ENCODE results near the gene PCDHB15. TPM values are rescaled to one million over a fixed set of nuclear protein-coding genes. Genes with fewer than 3 reads are reported as not detected.

The PCDHB15 gene
- total RNA-seq, 2 experiments from 2014 or later, result not detected

Other genes starting within 250 kb of the PCDHB15 start
- not detected for gene PCDHB1, start 194.0 kb upstream of the PCDHB15 start, total RNA-seq
- not detected for gene PCDHB2, start 150.8 kb upstream of the PCDHB15 start, total RNA-seq
- gene PCDHB3, start 144.9 kb upstream of the PCDHB15 start, total RNA-seq, result not detected
- not detected for gene PCDHB4, start 123.6 kb upstream of the PCDHB15 start, total RNA-seq
- gene PCDHB5, start 110.2 kb upstream of the PCDHB15 start, total RNA-seq, result not detected
- not detected for gene PCDHB6, start 95.3 kb upstream of the PCDHB15 start, total RNA-seq
- not detected for gene PCDHB7, start 72.8 kb upstream of the PCDHB15 start, total RNA-seq
- not detected for gene PCDHB8, start 67.6 kb upstream of the PCDHB15 start, total RNA-seq
- gene PCDHB16, start 63.0 kb upstream of the PCDHB15 start, total RNA-seq, result not detected
- gene PCDHB9, start 58.2 kb upstream of the PCDHB15 start, total RNA-seq, result not detected
- not detected for gene PCDHB10, start 53.0 kb upstream of the PCDHB15 start, total RNA-seq
- gene PCDHB11, start 45.8 kb upstream of the PCDHB15 start, total RNA-seq, result not detected
- gene PCDHB12, start 36.7 kb upstream of the PCDHB15 start, total RNA-seq, result not detected
- not detected for gene PCDHB13, start 31.5 kb upstream of the PCDHB15 start, total RNA-seq
- not detected for gene PCDHB14, start 22.1 kb upstream of the PCDHB15 start, total RNA-seq
- gene SLC25A2, start 58.7 kb downstream of the PCDHB15 start, total RNA-seq, result under 1 TPM in 1 of 2 experiments, not detected in 1; 0.21 TPM
- 10 to 100 TPM; 60.4 to 60.5 TPM for gene TAF7, start 75.4 kb downstream of the PCDHB15 start, total RNA-seq
- not detected for gene PCDHGA1, start 85.1 kb downstream of the PCDHB15 start, total RNA-seq
- not detected for gene PCDHGA2, start 93.4 kb downstream of the PCDHB15 start, total RNA-seq
- gene PCDHGA3, start 98.4 kb downstream of the PCDHB15 start, total RNA-seq, result not detected
- not detected for gene PCDHGB1, start 104.7 kb downstream of the PCDHB15 start, total RNA-seq
- gene PCDHGA4, start 109.6 kb downstream of the PCDHB15 start, total RNA-seq, result under 1 TPM in 1 of 2 experiments, not detected in 1; 0.12 TPM
- under 1 TPM in 1 of 2 experiments, not detected in 1; 0.10 TPM for gene PCDHGB2, start 114.6 kb downstream of the PCDHB15 start, total RNA-seq
- under 1 TPM in 1 of 2 experiments, not detected in 1; 0.06 TPM for gene PCDHGA5, start 118.8 kb downstream of the PCDHB15 start, total RNA-seq
- gene PCDHGB3, start 124.8 kb downstream of the PCDHB15 start, total RNA-seq, result not detected
- under 1 TPM; 0.08 TPM for gene PCDHGA6, start 128.5 kb downstream of the PCDHB15 start, total RNA-seq
- not detected for gene PCDHGA7, start 137.3 kb downstream of the PCDHB15 start, total RNA-seq
- gene PCDHGB4, start 142.3 kb downstream of the PCDHB15 start, total RNA-seq, result not detected
- not detected for gene PCDHGA8, start 147.2 kb downstream of the PCDHB15 start, total RNA-seq
- under 1 TPM; 0.16 to 0.26 TPM for gene PCDHGB5, start 152.6 kb downstream of the PCDHB15 start, total RNA-seq
- not detected for gene PCDHGA9, start 157.4 kb downstream of the PCDHB15 start, total RNA-seq
- gene PCDHGB6, start 162.6 kb downstream of the PCDHB15 start, total RNA-seq, result not detected
- gene PCDHGA10, start 167.6 kb downstream of the PCDHB15 start, total RNA-seq, result under 1 TPM in 1 of 2 experiments, not detected in 1; 0.06 TPM
- not detected for gene PCDHGB7, start 172.3 kb downstream of the PCDHB15 start, total RNA-seq
- gene PCDHGA11, start 175.7 kb downstream of the PCDHB15 start, total RNA-seq, result under 1 TPM in 1 of 2 experiments, not detected in 1; 0.06 TPM
- under 1 TPM in 1 of 2 experiments, not detected in 1; 0.08 TPM for gene PCDHGA12, start 185.1 kb downstream of the PCDHB15 start, total RNA-seq
- under 1 TPM in 1 of 2 experiments, not detected in 1; 0.33 TPM for gene PCDHGC3, start 230.6 kb downstream of the PCDHB15 start, total RNA-seq
- not detected for gene PCDHGC4, start 239.6 kb downstream of the PCDHB15 start, total RNA-seq
- not detected for gene PCDHGC5, start 243.7 kb downstream of the PCDHB15 start, total RNA-seq